Limb (tissue), 2 donors: ENCODE results near the gene KIF1C.

Experiments
- DNase-seq, 2 donors: peaks; one replicate each; pipeline ENCODE4 v3.0.0-alpha.2; 2016; ENCODE audit errors: extremely low spot score in 2 of 2

The KIF1C gene

GRCh38 chr17:4997302-4998026 lies at the start of gene KIF1C, which contains the start of gene INCA1:
TSS of gene KIF1C (plus strand) at chr17:4997950. CDS start at chr17:5000247, 2,297 bp downstream.
TSS of gene INCA1 (minus strand) at chr17:4997522. CDS start at chr17:4994437, 3,085 bp downstream.
- peak; percentile 93 to 95 for DNase-seq

GRCh38 chr17:4948166-4948930 lies 49.4 kb upstream of the KIF1C start, which contains the start of gene PFN1:
TSS of gene PFN1 (minus strand) at chr17:4948530. CDS start at chr17:4948394, 136 bp downstream.
- DNase-seq: peak; percentile 93 to 94

- DNase-seq: peak; percentile 84 to 90
Observed at GRCh38 chr17:4948931-4949320, 48.8 kb upstream of the KIF1C start.

GRCh38 chr17:4949321-4950074 lies 48.3 kb upstream of the KIF1C start:
- peak in 1 of 2 donors; percentile 78 for DNase-seq

GRCh38 chr17:4950075-4950745 lies 47.5 kb upstream of the KIF1C start:
- peak in 1 of 2 donors; percentile 61 for DNase-seq

- DNase-seq: peak in 1 of 2 donors; percentile 68
Observed at GRCh38 chr17:4950746-4951204, 47.0 kb upstream of the KIF1C start, which contains the start of gene ENO3. TSS of gene ENO3 (plus strand) at chr17:4951119. CDS start at chr17:4951830, 711 bp downstream.

GRCh38 chr17:4951486-4951885 lies 46.3 kb upstream of the KIF1C start:
- DNase-seq: no peak

- no peak for DNase-seq
Observed at GRCh38 chr17:4953451-4953961, 44.2 kb upstream of the KIF1C start.

- DNase-seq: no peak
Observed at GRCh38 chr17:4955091-4955490, 42.7 kb upstream of the KIF1C start.

- DNase-seq: no peak
Observed at GRCh38 chr17:4956493-4957061, 41.2 kb upstream of the KIF1C start.

GRCh38 chr17:4958102-4958501 lies 39.6 kb upstream of the KIF1C start:
- DNase-seq: no peak

- no peak for DNase-seq
Observed at GRCh38 chr17:4959261-4959965, 38.3 kb upstream of the KIF1C start.

GRCh38 chr17:4960279-4960922 lies 37.3 kb upstream of the KIF1C start:
- no peak for DNase-seq

- no peak for DNase-seq
Observed at GRCh38 chr17:4965311-4965986, 32.3 kb upstream of the KIF1C start.

- peak; percentile 96 to 100 for DNase-seq
Observed at GRCh38 chr17:4966844-4967538, 30.8 kb upstream of the KIF1C start.

GRCh38 chr17:4967539-4968485 lies 29.9 kb upstream of the KIF1C start, which contains the start of gene SPAG7:
TSS of gene SPAG7 (minus strand) at chr17:4967817. CDS start at chr17:4967804, 13 bp downstream.
- DNase-seq: peak; percentile 96 to 99
